Neural crest cell (in vitro differentiated cells): Measurements from ENCODE around the gene HSD17B2. TPM values are rescaled to one million over a fixed set of nuclear protein-coding genes. Genes with fewer than 3 reads are reported as not detected.
"Not testable (repeated sequence)": the region's sequence is repeated elsewhere in the genome, so short reads cannot be mapped to it uniquely, and the experiment has no call there.

Experiments used
- DNase-seq: peaks from one replicate; pipeline ENCODE4 v3.0.0; 2021; ENCODE audit warnings: low read depth, mixed read lengths, low spot score
- H3K27ac Mint-ChIP-seq: one replicate; pipeline ENCODE4 v1.8.0; 2021; ENCODE audit warnings: mild to moderate bottlenecking, mixed read lengths; ENCODE audit not compliant: unreplicated experiment
- H3K27me3 Mint-ChIP-seq: 2 replicates; pipeline ENCODE4 v1.8.0; 2021; ENCODE audit warnings: low read depth, mild to moderate bottlenecking, mixed read lengths
- H3K36me3 Mint-ChIP-seq: 2 replicates; pipeline ENCODE4 v1.8.0; 2021; ENCODE audit warnings: low read depth, mild to moderate bottlenecking, mixed read lengths
- H3K4me1 Mint-ChIP-seq: 2 replicates; pipeline ENCODE4 v1.8.0; 2021; ENCODE audit warnings: mixed read lengths
- H3K4me3 Mint-ChIP-seq: one replicate; pipeline ENCODE4 v1.8.0; 2021; ENCODE audit warnings: mild to moderate bottlenecking, mixed read lengths
- H3K9me3 Mint-ChIP-seq: 2 replicates; pipeline ENCODE4 v1.8.0; 2021; ENCODE audit warnings: mixed read lengths
- CTCF ChIP-seq: fragments of 200-600 bp; sonication (generic); conservative IDR thresholded peaks from 2 replicates; pipeline ENCODE4 v1.5.0; 2021; ENCODE audit warnings: antibody characterized with exemption, mild to moderate bottlenecking
- total RNA-seq: library from RNA; stranded (reverse); gene quantifications from 2 replicates; pipeline ENCODE4 v1.2.1, GENCODE V29; 2021

HSD17B2 gene
- total RNA-seq, 1 donor from 2014 or later: not detected

GRCh38 chr16:82005027-82005830 is 29.8 kb upstream of the HSD17B2 start:
- no peak for TF ChIP-seq CTCF
- peaks cover 7% of the 10 kb centered on the region for H3K9me3 Mint-ChIP-seq
- H3K4me1 Mint-ChIP-seq: no peaks in the 10 kb centered on the region
- H3K36me3 Mint-ChIP-seq: peaks cover 3% of the 10 kb centered on the region
- H3K4me3 Mint-ChIP-seq: no peak overlapping the region
- no peak overlapping the region for H3K27ac Mint-ChIP-seq
- no peak for DNase-seq
- peaks cover 6% of the 10 kb centered on the region for H3K27me3 Mint-ChIP-seq

- no peak for DNase-seq
- H3K27ac Mint-ChIP-seq: no peak overlapping the region
Measured at GRCh38 chr16:82006036-82006435, 29.0 kb upstream of the HSD17B2 start.

GRCh38 chr16:82007189-82007588 is 27.9 kb upstream of the HSD17B2 start:
- TF ChIP-seq CTCF: no peak
- Mint-ChIP-seq H3K36me3 (peaks cover 7% of the 10 kb centered on the region), H3K27ac (no peak overlapping the region), H3K9me3 (peaks cover 12% of the 10 kb centered on the region), H3K4me1 (no peaks in the 10 kb centered on the region), H3K4me3 (no peak overlapping the region), H3K27me3 (peaks cover 6% of the 10 kb centered on the region)
- DNase-seq: no peak

More at GRCh38 chr16:82006036-82006435, 29.0 kb upstream of the HSD17B2 start:
- Mint-ChIP-seq H3K9me3 (peaks cover 12% of the 10 kb centered on the region), H3K4me3 (no peak overlapping the region), H3K27me3 (peaks cover 6% of the 10 kb centered on the region), H3K36me3 (peaks cover 7% of the 10 kb centered on the region), H3K4me1 (no peaks in the 10 kb centered on the region)
- no peak for TF ChIP-seq CTCF

GRCh38 chr16:82008957-82009592 is 26.0 kb upstream of the HSD17B2 start:
- no peak overlapping the region for H3K27ac Mint-ChIP-seq
- H3K4me3 Mint-ChIP-seq: no peak overlapping the region
- TF ChIP-seq CTCF: no peak
- H3K4me1 Mint-ChIP-seq: no peaks in the 10 kb centered on the region
- peaks cover 7% of the 10 kb centered on the region for H3K36me3 Mint-ChIP-seq
- no peak for DNase-seq
- peaks cover 6% of the 10 kb centered on the region for H3K27me3 Mint-ChIP-seq
- peaks cover 12% of the 10 kb centered on the region for H3K9me3 Mint-ChIP-seq

- peaks cover 12% of the 10 kb centered on the region for H3K9me3 Mint-ChIP-seq
- H3K36me3 Mint-ChIP-seq, H3K4me1 Mint-ChIP-seq, H3K27ac Mint-ChIP-seq, H3K27me3 Mint-ChIP-seq, DNase-seq, H3K4me3 Mint-ChIP-seq: not testable (repeated sequence)
Measured at GRCh38 chr16:82009789-82010188, 25.3 kb upstream of the HSD17B2 start.

GRCh38 chr16:82010649-82011048 is 24.4 kb upstream of the HSD17B2 start:
- DNase-seq: no peak
- Mint-ChIP-seq H3K9me3 (peaks cover 16% of the 10 kb centered on the region), H3K27ac (no peak overlapping the region), H3K4me3 (no peak overlapping the region), H3K27me3 (peaks cover 6% of the 10 kb centered on the region), H3K36me3 (peaks cover 7% of the 10 kb centered on the region), H3K4me1 (no peaks in the 10 kb centered on the region)
- TF ChIP-seq CTCF: no peak
